Measurements from ENCODE around the gene WSCD2.

- TF ChIP-seq, protein P1, sequence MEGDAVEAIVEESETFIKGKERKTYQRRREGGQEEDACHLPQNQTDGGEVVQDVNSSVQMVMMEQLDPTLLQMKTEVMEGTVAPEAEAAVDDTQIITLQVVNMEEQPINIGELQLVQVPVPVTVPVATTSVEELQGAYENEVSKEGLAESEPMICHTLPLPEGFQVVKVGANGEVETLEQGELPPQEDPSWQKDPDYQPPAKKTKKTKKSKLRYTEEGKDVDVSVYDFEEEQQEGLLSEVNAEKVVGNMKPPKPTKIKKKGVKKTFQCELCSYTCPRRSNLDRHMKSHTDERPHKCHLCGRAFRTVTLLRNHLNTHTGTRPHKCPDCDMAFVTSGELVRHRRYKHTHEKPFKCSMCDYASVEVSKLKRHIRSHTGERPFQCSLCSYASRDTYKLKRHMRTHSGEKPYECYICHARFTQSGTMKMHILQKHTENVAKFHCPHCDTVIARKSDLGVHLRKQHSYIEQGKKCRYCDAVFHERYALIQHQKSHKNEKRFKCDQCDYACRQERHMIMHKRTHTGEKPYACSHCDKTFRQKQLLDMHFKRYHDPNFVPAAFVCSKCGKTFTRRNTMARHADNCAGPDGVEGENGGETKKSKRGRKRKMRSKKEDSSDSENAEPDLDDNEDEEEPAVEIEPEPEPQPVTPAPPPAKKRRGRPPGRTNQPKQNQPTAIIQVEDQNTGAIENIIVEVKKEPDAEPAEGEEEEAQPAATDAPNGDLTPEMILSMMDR (IDR thresholded peaks at IDR 0.05; ENCODE audit: low read length): no peak
- TF ChIP-seq EZH2 (optimal IDR thresholded peaks at IDR 0.05; ENCODE audit: low read depth, low read length): no peak
- no peak for TF ChIP-seq EZH2phosphoT487 (IDR thresholded peaks at IDR 0.05; ENCODE audit: low read length)
These were observed 37.4 kb upstream of the WSCD2 start for GRCh38 chr12:108091679-108092051.
